Stimulated activated CD4-positive, alpha-beta T cell treated with anti-CD3 and anti-CD28 coated beads, Interleukin-15, amount 100 ng/mL, for 24 hours (primary cell): Measurements from ENCODE around the gene STX16.

Source experiments
- DNase-seq: peaks from one replicate; pipeline ENCODE4 v3.0.0-alpha.2; 2020

The STX16 gene

DNA sequence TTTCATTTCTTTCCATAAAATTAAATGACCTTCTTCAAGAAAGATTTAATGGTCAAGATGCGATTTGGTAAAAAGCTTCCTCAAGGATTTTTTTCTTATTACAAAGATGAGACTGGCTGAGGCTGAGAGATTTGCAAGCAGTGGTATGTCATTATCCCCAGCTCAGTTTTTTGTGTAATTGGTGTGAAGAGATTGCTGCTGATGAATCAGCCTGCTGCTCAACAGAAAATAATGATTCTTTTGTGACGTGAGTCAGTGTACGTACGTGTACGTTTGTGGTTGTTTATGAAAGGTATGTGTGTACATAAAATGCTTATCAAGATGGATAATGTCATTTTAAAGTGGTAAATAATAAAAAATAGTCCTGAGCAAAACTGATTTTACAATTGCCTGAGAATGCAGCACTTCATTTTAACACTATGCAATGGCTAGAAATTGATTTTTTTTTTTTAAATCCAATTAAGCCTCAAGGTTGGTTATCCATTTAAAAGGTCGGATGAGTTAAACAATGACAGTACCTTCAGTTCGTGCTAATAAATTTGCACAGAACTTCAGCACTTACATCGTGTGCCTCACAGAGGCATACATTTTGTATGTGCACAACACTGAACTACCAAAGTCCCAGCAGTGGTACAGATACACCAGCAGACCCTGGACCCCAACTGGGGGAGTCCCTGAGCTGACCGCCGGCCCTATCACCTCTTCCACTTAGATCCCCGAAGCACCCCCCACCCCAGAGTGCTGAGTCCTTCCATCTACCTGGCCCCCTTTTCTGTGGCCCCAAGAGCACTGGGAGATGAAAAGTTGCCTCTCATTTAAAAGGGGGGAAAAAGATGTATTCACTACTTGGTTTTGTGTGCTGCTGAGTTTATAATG lies 31.8 kb downstream of the STX16 start:
- DNase-seq, result no peak

DNA sequence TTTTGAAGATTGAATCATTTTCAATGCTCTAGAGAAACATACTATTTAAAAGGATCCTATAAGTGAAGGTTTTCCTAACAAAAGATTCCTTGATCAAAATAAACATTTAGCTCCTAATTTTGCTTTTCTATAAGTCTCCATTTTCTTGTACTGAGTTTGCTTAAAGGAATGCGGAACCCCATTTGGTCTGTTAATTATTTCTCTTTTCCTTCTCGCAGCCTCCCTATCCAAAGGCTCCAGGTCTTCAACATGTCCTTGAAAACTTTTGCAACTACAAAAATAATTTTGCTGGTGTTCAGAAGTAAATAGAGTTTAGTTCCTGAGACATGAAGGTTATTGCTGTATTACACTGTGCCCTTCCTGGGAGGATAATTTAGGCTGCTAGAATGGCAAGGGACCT lies 33.2 kb downstream of the STX16 start:
- DNase-seq, result no peak

DNA sequence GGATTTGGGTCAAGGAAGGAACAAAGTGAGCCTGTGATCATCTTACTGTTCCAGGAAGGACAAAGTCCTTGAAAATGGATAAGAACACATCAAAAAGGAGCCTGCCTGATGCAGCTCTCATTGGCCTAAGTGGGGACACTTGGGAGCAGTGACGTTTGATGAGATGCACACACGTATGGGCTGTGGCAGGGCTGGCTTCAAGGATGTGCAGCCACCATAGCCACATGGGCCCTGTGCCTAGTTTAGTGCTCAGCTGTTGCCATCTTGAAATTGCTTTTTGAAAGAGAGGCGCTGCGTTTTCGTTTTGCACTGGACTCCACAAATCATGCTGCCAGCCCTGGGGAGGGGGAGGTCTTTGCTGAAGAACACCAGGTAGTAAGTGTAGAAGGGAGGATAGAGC lies 34.9 kb downstream of the STX16 start:
- no peak for DNase-seq

DNA sequence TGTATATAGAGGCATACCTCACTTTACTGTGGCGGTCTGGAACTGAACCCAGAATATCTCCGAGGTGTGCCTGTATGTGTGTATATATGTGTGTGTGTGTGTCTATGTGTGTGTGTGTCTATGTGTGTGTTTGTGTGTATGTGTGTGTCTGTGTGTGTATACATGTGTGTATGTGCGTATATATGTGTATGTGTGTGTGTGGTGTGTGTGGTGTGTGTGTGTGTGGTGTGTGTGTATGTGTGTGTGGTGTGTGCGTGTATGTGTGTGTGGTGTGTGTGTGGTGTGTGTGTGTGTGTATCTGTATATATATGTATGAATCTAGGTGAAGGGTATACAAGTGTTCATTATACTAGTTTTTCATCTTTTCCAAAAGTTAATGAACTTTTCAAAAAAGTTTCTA lies 37.3 kb downstream of the STX16 start:
- no peak for DNase-seq

DNA sequence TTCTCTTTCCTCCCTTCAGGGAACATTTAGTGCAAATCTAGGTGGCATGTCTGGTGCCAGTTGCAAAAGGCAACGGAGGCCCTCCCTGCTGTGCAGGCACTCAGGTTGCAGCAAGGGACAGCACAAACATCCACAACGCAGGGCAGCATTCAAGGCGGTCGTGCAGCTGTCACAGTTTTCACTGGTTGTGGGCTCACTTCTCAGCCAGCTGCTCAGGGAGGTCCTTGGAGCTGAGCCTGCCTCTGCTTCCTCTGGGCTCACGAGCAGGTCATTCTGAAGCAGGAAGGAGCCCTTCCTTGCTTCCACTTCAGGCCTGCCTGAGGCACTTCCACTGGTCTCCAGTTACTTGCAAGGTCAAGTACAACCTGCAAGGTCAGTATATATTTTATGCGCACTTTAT lies 37.8 kb downstream of the STX16 start:
- no peak for DNase-seq

DNA sequence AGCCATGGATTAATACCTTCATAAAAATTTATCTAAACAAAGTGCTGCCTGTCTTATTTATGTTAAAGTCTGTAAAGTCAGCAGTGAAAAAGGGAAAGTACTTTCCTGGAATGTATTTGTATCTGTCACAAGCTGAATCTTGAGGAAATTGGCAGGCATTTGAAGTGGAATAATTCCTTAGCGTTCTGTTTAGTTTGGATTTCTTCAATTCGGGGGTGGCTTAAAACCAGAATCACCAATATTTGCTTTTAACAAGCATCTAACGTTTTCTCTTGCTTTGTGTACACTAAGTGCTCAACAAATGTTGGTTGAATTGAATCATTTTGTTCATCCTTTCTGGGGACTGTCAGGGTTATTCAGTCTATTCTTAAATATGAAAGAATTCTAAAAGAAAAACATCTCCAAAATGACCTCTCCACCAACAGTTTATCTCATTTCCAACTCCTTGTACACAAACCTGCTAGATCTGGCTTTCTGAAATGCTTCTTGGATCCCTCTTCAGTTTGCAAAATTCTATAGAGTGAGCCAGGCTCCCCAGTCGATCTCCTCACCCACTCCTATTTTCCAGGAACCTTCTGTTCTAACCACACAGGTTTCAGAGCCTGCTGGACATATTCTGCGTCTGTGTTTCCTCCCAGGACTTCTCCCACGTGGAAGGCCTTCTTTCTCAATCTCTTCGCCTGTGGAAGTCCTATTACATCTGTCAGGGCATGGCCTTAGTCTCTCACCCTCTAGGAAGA lies 39.5 kb downstream of the STX16 start:
- no peak for DNase-seq

DNA sequence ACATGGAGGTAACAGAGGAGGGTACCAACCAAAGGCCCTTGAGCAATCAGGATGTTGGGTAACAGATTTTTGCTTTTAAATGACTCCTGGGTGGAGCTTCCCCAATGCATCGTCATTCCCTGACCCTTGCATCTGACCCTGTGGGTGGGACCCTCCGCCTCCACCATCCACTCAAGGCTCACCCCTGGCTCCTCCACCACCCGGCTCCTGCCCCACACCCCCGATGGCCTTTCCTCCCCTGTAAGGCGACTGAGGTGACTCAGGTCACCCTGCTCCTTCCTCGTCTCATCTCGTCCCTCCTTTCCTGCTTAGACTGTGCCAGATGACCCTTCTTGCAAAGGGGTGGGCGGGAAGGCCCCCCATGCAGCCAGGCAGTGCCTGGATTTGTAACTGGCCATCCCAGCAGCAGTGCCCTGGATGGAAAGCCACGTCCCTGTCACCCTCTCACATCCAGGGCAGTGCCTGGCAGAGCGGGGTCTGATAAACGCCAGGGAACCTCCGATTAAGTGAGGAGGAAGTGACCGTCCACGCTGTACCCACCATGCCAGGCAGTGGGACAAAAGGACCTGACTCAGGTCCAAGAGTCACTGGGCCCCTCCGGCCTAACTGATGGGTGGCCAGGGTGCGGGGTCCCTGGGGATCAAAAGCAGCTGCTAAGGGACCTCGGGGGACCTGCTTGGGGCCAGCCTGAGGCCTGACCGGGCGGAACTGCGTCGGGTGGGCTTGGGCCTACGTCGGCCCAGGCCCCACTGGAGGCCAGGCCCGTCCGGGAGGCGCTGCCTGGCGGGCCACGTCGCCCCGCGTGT lies 40.9 kb downstream of the STX16 start:
- no peak for DNase-seq

DNA sequence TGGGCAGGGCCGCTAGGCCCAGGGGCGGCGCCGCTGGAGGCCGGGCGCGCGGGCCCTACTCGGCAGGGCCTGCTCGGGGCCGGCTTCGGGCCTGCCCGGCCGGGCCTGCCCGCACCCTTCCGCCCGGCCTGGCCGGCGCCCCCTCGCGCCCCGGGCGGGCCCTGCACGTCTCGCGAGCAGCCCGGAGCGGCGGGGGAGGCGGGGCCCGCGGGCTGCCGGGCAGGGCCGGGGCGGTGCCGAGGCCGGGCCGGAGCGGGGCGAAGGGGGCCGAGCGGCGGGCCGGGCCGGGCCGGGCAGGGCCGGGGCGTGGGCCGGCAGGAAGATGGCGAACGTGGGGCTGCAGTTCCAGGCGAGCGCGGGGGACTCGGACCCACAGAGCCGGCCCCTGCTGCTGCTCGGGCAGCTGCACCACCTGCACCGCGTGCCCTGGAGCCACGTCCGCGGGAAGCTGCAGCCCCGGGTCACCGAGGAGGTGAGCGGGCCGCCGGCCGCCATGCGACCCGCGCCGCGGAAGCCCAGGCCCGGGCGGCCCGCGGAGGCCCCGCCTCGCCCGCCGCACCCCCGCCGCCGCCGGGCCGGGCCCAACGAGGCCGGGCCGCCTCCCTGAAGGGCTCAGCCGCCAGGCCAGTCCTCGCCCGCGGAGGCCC lies 41.6 kb downstream of the STX16 start, which contains the start of gene NPEPL1:
Gene NPEPL1, plus strand, starts transcription at position 222 of the 647 bp plus-strand sequence. Its CDS starts 101 bp downstream, at position 323.
- peak; percentile 78 for DNase-seq

DNA sequence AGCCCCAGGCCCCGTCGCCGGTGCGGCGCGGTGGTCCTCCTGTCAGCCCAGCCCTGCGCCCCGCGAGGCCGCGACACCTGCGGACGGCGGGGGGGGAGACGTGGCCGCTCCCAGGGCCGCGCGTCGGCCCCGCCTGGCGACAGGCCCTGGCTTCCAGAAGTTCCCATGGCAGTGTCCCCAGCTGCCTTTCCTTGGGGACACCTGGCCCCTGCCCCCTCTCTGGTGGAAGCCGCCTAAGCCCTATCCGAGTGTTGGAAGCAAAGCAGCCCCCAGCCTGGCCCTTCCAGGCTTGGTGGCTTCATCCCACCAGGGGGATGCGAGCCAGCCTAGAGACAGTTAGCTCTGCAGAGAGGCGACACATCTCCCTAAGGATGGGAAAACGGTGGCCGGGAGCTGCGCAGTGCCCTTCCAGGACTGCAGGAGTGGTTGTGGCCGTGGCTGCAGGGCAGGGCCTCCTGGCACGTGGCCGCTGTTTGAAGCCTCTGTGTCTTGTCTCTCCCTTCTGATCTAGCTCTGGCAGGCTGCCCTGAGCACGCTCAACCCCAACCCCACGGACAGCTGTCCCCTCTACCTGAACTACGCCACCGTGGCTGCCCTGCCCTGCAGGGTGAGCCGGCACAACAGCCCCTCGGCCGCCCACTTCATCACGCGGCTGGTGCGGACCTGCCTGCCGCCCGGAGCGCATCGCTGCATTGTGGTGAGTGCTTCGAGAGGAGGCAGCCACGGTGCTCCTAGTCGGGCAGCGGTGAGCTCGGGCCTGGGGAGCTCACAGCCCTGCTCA lies 42.3 kb downstream of the STX16 start:
- no peak for DNase-seq

DNA sequence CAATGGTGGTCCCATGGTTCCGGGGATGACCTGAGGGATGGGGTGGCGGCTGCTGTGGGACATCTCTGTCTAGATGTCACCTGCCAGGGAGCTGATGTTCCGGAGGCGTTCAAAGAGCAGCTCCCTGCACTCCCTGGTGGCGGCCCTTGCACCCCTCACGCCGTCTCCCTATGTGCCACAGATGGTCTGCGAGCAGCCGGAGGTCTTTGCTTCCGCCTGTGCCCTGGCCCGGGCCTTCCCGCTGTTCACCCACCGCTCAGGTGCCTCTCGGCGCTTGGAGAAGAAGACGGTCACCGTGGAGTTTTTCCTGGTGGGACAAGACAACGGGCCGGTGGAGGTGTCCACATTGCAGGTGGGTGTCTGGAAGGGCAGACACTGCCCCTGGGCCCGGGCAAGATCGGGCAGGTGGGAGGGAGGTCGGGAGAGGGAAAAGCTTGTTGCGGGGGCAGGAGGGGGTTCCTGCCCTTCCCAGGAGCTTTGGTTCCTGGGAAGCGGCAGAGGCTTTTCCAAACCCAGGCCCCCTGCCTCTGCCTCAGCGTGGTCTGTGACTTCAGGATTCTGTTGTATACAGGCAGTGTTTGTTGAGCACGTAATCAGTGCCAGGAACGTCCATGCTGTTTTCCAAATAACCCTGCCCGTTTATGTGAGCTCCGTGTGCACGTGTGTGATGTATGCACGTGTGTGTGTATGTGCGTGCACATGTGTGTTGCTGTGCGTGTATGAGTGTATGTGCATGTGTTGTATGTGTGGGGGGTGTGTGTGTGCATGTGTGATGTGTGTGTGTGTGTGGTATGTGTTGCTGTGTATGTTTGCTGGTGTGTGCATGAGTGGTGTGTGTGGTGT lies 43.4 kb downstream of the STX16 start:
- no peak for DNase-seq

DNA sequence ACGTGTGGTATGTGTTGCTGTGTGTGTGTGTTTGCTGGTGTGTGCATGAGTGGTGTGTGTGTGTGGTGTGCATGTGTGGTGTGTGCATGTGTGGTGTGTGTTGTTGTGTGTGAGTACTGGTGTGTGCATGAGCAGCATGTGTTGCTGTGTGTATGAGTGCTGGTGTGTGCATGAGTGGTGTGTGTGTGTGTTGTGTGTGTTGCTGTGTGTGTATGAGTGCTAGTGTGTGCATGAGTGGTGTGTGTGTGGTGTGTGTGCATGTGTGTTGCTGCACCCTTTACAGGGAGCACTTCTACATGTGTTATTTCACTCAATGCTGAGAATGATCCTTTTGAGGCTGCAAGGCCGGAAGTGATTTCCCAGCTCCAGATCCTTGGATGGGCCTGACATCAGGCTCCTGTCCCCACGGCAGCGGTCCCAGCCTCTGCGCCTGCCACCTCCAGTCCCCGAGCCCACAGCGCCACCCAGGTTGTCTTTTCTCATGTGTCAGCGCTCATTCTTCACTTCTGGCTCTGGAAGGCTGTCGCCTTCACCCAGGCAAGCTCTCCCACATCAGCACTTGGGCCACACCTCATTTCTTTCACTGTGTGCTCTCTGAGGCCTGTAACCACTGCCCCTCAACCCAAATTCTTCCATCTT lies 44.1 kb downstream of the STX16 start:
- no peak for DNase-seq

DNA sequence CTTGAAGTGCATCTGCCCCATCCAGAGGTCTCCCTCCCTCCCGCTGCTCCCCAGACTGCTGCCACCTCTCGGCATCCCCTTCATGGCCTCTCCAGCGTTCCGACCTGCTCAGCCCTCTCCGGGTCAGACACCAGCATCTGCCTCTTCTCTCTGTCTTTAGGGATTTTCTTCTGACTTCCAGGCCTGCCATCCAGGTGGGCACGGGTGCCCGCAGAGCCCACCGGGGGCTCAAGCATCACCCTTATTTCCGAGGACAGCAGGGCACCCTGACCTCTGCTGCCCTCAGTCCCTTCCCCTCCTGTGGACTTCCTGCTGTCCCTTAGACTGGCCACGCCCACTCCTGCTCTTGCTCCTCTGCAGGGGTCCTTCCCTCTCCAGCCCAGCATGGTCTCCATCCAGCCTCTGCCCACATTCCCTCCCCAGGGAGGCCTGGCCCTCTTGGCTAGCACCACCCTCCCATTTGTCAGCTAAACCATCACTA lies 44.9 kb downstream of the STX16 start:
- no peak for DNase-seq

DNA sequence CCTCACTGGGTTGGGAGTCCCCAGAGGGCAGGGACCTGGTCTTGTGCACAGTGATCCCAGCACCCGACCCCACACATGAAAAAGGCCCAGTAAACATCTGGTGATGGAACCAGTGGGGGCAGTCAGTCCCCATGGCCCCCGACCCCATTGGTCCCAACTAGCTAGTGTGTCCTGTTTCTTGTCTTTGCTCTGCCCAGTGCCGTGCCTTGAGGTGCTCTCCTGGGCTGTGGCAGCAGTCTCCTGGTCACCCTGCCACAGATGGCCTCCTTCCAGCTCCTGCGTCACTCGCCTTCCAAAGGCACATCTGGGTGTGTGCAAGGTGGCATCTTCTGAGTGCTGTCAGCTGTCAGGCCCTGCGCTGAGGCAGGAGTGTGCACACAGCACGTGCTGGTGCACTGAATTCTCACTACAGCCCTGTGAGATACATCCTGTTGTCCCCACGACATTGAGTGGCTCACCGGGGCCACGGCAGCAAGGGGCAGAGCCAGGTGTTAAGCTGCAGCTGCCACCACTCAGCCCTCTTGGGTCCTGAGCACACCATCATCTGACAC lies 45.4 kb downstream of the STX16 start:
- DNase-seq, result no peak

DNA sequence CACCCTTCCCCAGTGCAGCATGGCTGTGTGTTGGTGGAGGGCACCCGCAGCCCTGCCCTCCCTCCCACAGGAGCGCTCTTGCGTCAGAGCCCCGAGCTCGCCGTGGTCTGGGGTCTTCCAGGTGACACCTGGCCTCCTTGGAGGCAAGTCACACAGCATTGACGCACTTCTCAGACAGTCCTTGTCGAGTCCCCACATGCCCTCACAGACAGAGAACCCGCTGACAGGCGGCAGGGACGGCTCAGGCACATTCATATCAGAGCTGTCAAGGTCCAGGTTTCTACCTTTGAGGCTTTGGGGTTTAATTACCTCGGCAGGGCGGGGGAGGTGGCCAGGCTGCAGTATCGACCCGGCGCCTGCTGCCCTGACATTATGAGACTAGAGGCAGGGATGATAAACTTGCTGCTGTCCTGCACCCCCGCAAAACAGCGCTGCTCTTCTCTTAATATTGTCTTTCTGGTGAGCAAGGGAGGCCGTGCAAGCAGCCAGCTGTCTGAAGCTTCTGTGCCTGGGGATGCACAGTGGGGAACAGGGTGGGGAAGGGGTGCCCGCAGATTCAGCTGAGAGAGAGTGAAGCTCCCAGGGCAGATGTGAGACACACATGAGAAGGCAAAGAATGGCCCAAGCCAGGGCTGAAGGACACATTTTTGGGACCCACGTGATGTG lies 46.3 kb downstream of the STX16 start:
- DNase-seq, result no peak

DNA sequence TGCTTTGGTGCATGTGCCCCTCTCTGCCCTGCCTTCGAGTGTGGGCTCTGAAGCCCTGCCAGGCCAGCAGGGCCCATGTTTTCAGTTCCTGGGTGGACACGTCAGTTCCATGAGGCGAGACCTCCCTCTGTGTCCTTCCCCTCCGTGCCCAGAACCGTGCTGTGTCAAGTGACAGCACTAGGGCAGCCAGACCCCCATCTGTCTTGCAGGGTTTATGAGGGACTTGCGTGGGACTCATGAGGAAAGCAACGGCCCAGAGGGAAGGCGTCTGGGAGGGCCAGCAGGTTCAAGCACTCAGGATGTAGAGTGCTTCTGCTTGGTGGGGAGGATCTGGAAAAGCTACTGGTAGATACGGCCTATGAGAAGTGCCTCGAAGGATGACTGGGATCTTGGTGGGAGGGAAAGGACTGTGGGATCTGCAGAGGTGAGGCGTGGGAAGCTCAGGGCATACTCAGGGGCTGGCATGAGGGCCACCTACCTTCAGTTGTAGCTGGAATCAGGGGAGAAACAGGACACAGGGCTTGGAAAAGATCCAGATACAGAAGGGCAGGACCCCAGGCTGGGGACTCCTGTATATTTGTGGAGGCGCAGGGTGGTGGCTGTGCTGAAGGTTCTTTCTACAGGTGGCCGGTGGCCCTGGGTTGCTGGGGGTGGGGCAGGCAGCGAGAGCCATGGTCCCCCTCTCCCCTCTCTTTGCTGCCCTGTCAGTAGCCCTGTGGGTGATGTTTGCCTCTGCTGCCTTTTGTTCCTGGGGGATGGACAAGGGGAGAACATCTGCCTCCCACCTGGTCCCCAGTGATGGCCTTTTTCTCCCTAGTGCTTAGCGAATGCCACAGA lies 47.0 kb downstream of the STX16 start:
- DNase-seq, result no peak

DNA sequence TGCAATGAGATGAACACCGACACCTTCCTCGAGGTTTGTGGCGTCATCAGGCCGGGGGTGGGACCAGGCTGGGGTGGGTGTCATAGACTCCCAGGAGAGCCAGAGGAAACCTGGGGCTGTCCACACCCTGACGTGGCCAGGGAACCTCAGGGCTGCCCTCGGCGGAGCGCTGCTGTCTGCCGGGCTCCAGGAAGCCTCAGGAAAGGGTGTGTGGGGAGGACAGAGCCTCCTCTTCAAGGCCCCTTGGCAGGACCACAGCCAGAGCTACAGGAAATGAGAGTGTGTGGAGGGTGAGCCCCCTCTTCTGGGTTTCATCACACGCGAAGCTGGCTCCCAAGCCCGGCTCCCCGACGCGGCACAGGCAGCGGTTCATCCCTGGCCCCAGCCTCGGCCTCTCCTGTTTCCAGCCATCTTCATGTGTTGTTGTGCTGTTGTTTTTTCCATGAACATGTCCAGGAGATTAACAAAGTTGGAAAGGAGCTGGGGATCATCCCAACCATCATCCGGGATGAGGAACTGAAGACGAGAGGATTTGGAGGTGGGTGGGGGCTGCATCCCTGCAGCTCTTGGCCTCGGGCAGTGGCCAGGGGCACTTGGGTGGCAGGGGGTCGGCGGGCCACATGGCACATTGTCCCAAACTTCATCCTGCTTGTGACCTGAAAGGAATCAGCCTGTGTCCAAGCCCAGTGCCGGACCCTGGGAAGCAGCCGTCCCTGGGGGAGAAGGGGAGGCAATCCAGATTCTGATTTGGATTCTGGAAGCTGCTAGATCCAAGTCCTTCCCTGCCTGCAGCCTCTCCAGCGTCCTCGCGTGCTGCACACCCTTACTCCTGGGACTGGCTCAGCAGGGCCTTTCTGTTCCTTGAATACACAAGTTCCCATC lies 47.9 kb downstream of the STX16 start:
- no peak for DNase-seq

DNA sequence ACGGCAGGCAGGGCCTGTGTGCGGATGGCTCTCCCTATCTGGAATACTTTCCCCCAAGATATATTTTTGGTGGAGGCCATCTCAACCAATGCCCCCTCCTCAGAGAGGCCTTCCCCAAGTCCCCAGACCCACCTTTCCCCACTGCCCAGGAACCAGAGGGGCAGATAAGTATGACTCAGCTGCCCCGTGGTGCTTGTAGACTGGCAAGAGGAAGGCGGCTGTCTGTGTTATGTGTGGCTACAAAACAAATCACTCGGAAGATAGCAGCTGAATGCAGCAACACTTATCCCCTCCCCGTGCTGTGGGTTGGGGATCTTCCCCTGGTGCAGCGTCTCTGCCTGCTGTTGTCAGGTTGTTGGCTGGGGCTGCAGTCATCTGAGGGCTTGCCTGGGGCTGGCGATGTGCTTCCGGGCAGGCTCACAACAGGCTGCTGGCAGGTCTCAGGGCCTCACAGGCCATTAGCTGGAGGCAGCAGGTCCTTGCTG lies 48.6 kb downstream of the STX16 start:
- DNase-seq, result no peak
